Testis (tissue), 3 donors: ENCODE measurements around the gene F5. TPM values are rescaled to one million over a fixed set of nuclear protein-coding genes. Genes with fewer than 3 reads are reported as not detected.
A peak's percentile ranks its signal among the peaks of the same experiment; 100 is the strongest.

Source experiments
- DNase-seq: peaks from one replicate; pipeline ENCODE4 v3.0.0-alpha.2; 2019
- H3K27ac ChIP-seq, 2 donors: fragments of 200-600 bp; sonication (generic); one replicate each; pipeline ENCODE4 v1.5.1; 2019
- H3K27me3 ChIP-seq: fragments of 200-600 bp; sonication (generic); one replicate; pipeline ENCODE4 v1.5.1; 2019
- H3K36me3 ChIP-seq: fragments of 200-600 bp; sonication (generic); one replicate; pipeline ENCODE4 v1.5.1; 2017; ENCODE audit warnings: low read depth; ENCODE audit errors: missing control alignments
- H3K4me1 ChIP-seq: fragments of 200-600 bp; sonication (generic); one replicate; pipeline ENCODE4 v1.5.1; 2019
- H3K4me3 ChIP-seq, 2 donors: fragments of 200-600 bp; sonication (generic); one replicate each; pipeline ENCODE4 v1.5.1; 2017 to 2019
- H3K9me3 ChIP-seq: fragments of 200-600 bp; sonication (generic); one replicate; pipeline ENCODE4 v1.5.1; 2017
- CTCF ChIP-seq, 3 experiments: fragments of 450-650 bp in 2 of 3; fragments of 200-600 bp in 1 of 3; sonication (generic) in 1 of 3; IDR thresholded peaks; one replicate each; pipeline ENCODE4 v1.5.1; 2016 to 2019; ENCODE audit warnings: antibody characterized with exemption in 3 of 3, mild to moderate bottlenecking in 2 of 3, moderate library complexity in 1 of 3
- POLR2A ChIP-seq: fragments of 450-650 bp; IDR thresholded peaks from one replicate; pipeline ENCODE4 v1.6.1; 2017; ENCODE audit warnings: antibody characterized with exemption, mild to moderate bottlenecking, moderate library complexity
- WGBS, 2 donors: methylation state at CpG; one replicate each; pipeline ENCODE4 v1.1.5; 2018; 5-methylcytosine and 5-hydroxymethylcytosine counted together
- intact Hi-C: fragments of 100-400 bp; cut with DNase I; formaldehyde crosslinking; loops from one replicate; pipeline ENCODE4 v1.15.1; 2023; ENCODE audit warnings: low total_unique reads
- polyA plus RNA-seq: library from polyadenylated mRNA; stranded (reverse); fragments of 350-450 nt; fragmentation: Illumina TruSeq; extraction: RNeasy Lipid Tissue Mini Kit (QIAGEN cat#74804); gene quantifications from one replicate; pipeline ENCODE4 v1.2.3, GENCODE V29; 2014; ENCODE audit warnings: low read depth, low replicate concordance; ENCODE audit not compliant: insufficient read depth
- total RNA-seq, 2 donors: library from RNA; depleted of rRNA; stranded (reverse); fragments of >200 nt; gene quantifications; one replicate each; pipeline ENCODE4 v1.2.3, GENCODE V29; 2016

F5 gene
- total and polyA plus RNA-seq, 3 donors from 2014 or later, result 0.63 to 5.2 (median 2.0) TPM

DNA sequence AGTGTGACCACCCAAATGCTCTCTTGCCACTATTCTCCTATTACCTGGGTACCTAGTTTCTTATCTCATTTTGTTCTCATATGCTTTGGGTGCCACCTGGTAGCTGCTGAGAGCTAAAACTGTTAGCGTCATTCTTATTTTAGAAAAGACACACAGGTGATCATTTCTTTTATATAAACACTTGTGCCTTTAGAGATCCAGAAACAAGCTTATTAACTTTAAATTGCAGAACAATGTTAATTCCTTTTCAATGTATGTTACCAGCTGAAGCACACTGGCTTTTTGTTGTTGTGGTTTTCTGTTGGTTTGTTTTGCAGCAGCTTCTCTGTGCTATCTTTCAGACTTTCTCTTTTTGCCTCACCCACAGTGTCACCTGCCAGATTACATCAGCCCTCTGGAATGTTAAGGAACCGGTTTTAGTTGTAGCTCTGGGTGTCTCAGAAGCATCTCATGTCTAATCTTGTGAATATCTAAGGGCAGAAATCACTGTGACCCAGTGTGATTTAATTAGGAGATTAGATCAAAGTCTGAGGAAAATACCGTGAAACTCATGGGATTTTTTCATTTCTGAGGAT is 57.1 kb downstream of the F5 start:
- H3K36me3 ChIP-seq, result no peaks in the 10 kb centered on the region
- no peak overlapping the region for H3K4me3 ChIP-seq
- H3K27ac ChIP-seq, result no peak overlapping the region
- DNase-seq, result no peak
- intact Hi-C loops, result no loop called here
- no peak for TF ChIP-seq CTCF (IDR thresholded peaks at IDR 0.05)
- no peaks in the 10 kb centered on the region for H3K9me3 ChIP-seq
- peaks cover 4% of the 10 kb centered on the region for H3K4me1 ChIP-seq
- H3K27me3 ChIP-seq, result no peaks in the 10 kb centered on the region
- WGBS, 2 donors, result 50 to 58% methylated on average over 3 of the region's 3 CpGs

- 57 to 73% methylated on average over 9 of the region's 9 CpGs for WGBS, 2 donors
- Histone ChIP-seq H3K4me3 (no peak overlapping the region), H3K27me3 (no peaks in the 10 kb centered on the region), H3K27ac (no peak overlapping the region), H3K9me3 (no peaks in the 10 kb centered on the region), H3K4me1 (peaks cover 4% of the 10 kb centered on the region), H3K36me3 (no peaks in the 10 kb centered on the region)
- no peak for DNase-seq
- intact Hi-C loops, result no loop called here
- TF ChIP-seq CTCF (IDR thresholded peaks at IDR 0.05) (no peak), POLR2A (no peak)
Observed at GRCh38 chr1:169528215-169529067, 57.8 kb downstream of the F5 start.

GRCh38 chr1:169527451-169528214 is 58.6 kb downstream of the F5 start:
- DNase-seq, result no peak
- H3K27me3 ChIP-seq, result no peaks in the 10 kb centered on the region
- no peak overlapping the region for H3K4me3 ChIP-seq
- intact Hi-C loops, result no loop called here
- no peak for TF ChIP-seq CTCF (IDR thresholded peaks at IDR 0.05)
- TF ChIP-seq POLR2A, result no peak
- H3K4me1 ChIP-seq, result peaks cover 4% of the 10 kb centered on the region
- H3K36me3 ChIP-seq, result no peaks in the 10 kb centered on the region
- H3K27ac ChIP-seq, result peak overlapping the region in 1 of 2 donors; percentile 43
- 81 to 92% methylated on average over 5 of the region's 5 CpGs for WGBS, 2 donors
- no peaks in the 10 kb centered on the region for H3K9me3 ChIP-seq

- no peak for DNase-seq
- H3K36me3 ChIP-seq, result no peaks in the 10 kb centered on the region
- WGBS, 2 donors, result 60 to 69% methylated on average over 3 of the region's 3 CpGs
- H3K27me3 ChIP-seq, result no peaks in the 10 kb centered on the region
- H3K27ac ChIP-seq, result peak overlapping the region in 1 of 2 donors; percentile 43
- intact Hi-C loops, result no loop called here
- no peaks in the 10 kb centered on the region for H3K9me3 ChIP-seq
- H3K4me3 ChIP-seq, result no peak overlapping the region
- TF ChIP-seq POLR2A, result no peak
- no peak for TF ChIP-seq CTCF (IDR thresholded peaks at IDR 0.05)
- H3K4me1 ChIP-seq, result peaks cover 4% of the 10 kb centered on the region
Observed at GRCh38 chr1:169527001-169527400, 59.3 kb downstream of the F5 start.
